HCT116 (cell line): Measurements from ENCODE around the gene KIF26A.

Experiments
- EZH2 ChIP-seq: fragments of 200-600 bp; sonication (generic); IDR thresholded peaks from 2 replicates; pipeline ENCODE4 v1.6.1; 2017; ENCODE audit warnings: antibody characterized with exemption, mixed run types
- TF ChIP-seq, protein P1 (sequence below), 3 experiments: fragments of 200-600 bp in 1 of 3; sonication (generic) in 1 of 3; IDR thresholded peaks in 2 of 3; conservative IDR thresholded peaks in 1 of 3; 2 replicates each; pipeline ENCODE4 v1.5.1; 2012 to 2017; ENCODE audit warnings: low read depth in 2 of 3, low read length in 2 of 3, antibody characterized with exemption in 1 of 3, borderline replicate concordance in 1 of 3, control low read depth in 1 of 3, mild to moderate bottlenecking in 1 of 3, mixed read lengths in 1 of 3, mixed run types in 1 of 3, moderate library complexity in 1 of 3; ENCODE audit not compliant: insufficient read depth in 1 of 3

GRCh38 chr14:104135121-104135903, 3.1 kb upstream of the KIF26A start:
- no peak for TF ChIP-seq EZH2
- TF ChIP-seq, protein P1, sequence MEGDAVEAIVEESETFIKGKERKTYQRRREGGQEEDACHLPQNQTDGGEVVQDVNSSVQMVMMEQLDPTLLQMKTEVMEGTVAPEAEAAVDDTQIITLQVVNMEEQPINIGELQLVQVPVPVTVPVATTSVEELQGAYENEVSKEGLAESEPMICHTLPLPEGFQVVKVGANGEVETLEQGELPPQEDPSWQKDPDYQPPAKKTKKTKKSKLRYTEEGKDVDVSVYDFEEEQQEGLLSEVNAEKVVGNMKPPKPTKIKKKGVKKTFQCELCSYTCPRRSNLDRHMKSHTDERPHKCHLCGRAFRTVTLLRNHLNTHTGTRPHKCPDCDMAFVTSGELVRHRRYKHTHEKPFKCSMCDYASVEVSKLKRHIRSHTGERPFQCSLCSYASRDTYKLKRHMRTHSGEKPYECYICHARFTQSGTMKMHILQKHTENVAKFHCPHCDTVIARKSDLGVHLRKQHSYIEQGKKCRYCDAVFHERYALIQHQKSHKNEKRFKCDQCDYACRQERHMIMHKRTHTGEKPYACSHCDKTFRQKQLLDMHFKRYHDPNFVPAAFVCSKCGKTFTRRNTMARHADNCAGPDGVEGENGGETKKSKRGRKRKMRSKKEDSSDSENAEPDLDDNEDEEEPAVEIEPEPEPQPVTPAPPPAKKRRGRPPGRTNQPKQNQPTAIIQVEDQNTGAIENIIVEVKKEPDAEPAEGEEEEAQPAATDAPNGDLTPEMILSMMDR (IDR thresholded peaks at IDR 0.05 in 2 of 3, conservative IDR thresholded peaks at IDR 0.05 in 1 of 3; ENCODE audit: borderline replicate concordance in 1 of 3, insufficient read depth in 1 of 3, low read depth in 2 of 3, low read length in 2 of 3) = peak in 1 of 3 experiments; percentile 30; a peak in 1 of 6 replicates
